Measurements from ENCODE around the gene DYNLL1.
A peak's percentile ranks its signal among the peaks of the same experiment; 100 is the strongest.
"Not testable (repeated sequence)": the region's sequence is repeated elsewhere in the genome, so short reads cannot be mapped to it uniquely, and the experiment has no call there.

The DYNLL1 gene

DNA sequence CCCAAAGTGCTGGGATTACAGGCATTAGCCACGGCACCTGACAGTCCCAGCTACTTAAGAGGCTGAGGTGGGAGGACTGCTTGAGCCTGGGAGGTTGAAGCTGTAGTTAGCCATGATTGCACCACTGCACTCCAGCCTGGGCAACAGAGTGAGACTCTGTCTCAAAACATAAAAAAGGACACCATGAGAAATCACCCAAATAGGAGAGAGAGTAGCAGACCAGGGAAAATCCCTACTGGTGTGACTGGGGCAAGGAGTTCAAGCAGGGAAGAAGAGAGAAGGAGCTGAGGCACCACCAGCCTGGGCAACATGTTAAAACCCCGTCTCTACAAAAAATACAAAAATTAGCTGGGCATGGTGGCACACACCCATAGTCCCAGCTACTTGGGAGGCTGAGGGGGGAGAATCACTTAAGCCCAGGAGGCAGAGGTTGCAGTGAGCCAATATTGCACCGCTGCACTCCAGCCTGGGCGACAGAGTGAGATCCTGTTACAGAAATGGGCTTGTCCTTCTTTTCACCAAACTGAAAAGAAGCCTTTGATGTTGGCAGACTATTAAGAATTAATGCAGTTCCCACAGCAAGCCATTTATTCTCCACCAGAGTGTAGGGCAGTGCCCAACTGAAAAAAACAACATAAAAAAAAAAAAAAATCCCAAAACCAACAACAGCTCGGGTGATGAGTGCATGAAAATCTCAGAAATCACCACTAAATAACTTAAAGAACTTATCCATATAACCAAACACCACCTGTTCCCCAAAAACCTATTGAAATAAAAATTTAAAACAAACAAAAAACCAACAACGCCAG is 21.9 kb upstream of the DYNLL1 start:
- DNase-seq (ENCODE audit: extremely low read depth in 1 of 2, low read depth in 1 of 2), result no peak

DNA sequence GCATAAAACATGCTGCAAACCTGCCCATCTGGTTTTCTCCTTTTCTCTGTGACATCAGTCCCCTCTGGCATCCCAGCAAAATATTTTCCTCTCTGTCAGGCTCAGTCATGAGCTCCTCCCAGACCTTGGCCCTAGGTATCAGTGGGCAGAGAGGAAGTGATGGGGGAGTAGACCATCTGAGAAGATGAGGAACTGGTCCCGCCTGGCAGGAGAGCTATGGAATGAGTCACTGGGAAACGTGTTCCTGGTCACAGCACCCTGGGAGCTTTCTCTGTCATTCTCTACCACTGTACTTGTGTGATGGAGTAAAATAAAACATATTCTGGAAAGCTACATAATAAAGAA is 21.3 kb upstream of the DYNLL1 start:
- DNase-seq (ENCODE audit: extremely low read depth in 1 of 2, low read depth in 1 of 2), result no peak

GRCh38 chr12:120475643-120476042 is 20.3 kb upstream of the DYNLL1 start:
- DNase-seq (ENCODE audit: extremely low read depth in 1 of 2, low read depth in 1 of 2), result no peak

DNA sequence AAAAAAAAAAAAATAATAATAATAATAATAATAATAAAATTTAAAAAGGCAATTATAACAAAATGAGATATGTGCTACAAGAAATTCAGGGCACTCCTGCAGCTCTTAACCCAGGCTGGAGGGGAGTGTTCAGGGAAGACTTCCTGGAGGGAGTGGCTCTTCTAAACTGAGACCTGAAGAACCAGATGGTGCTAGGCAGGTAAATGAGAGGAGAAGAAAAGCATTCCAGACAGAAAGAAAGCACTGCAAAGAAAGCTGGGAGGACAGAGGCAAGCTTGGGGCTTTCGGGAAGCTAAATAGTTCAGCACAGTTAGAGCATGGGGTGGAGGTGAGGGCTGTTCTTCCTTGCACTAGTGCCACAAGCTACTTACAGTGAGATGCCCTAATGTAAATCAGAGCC is 16.5 kb upstream of the DYNLL1 start:
- no peak for DNase-seq (ENCODE audit: extremely low read depth in 1 of 2, low read depth in 1 of 2)

DNA sequence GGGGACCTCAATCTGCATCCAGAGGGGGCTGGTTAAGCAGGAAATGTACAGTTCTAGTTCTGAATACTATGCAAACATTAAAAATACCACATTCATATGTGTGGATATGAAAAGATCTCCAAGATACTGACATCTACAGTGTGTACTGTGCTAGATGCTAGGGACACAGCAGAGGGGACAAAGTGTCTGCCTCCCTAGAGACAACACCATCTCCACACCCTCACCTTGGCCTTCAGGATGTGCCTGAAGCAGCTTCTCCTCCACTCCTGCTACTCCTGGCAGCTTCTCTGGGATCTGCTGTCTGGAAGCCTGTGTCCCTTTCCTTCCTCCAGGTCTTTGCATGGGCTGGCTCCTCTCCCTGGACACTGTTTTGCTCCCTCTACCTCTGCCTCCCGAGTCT is 15.7 kb upstream of the DYNLL1 start:
- DNase-seq (ENCODE audit: extremely low read depth in 1 of 2, low read depth in 1 of 2), result no peak

GRCh38 chr12:120481022-120481767 is 14.7 kb upstream of the DYNLL1 start:
- no peak for DNase-seq (ENCODE audit: extremely low read depth in 1 of 2, low read depth in 1 of 2)

GRCh38 chr12:120483621-120484020 is 12.3 kb upstream of the DYNLL1 start:
- no peak for DNase-seq (ENCODE audit: extremely low read depth in 1 of 2, low read depth in 1 of 2)

DNA sequence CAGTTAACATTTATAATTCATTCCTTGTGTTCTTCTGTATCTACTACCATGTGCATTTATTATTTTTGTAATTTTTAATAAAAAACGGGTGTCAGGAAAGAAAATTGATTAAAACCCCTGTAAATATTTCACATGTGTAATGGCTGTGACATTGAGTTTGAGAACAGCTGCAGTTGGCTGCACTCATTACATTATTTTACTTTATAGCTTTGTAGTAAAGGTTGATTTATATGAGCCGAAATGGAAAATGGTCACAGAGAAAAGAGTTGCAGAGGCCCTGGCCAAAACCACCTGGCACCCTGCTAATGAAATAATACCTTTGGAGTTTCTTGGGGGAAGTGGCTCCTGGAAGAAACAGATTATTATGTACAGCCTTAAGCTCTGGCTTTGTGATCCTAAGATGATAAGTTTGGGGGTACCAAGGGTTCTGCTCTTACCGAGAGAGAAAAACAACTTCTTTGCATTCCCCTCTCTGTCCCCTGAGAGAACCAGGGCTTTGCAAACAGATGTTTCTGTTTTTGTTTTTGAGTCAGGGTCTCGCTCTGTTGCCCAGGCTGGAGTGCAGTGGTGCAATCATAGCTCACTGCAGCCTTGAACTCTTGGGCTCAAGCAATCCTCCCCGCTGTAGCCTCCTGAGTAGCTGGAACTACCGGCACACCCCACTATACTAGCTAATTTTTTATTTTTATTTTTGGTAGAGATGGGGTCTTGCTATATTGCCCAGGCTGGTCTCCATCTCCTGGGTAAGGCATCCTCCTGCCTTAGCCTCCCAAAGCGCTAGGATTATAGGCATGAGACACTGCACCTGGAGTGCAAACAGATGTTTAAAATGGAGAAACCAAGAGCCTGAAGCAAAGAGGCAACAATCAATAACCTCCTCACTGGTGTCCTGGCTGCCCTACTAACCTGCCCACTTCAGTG is 9.7 kb upstream of the DYNLL1 start:
- no peak for DNase-seq (ENCODE audit: extremely low read depth in 1 of 2, low read depth in 1 of 2)

GRCh38 chr12:120487552-120487951 is 8.4 kb upstream of the DYNLL1 start:
- not testable (repeated sequence) for DNase-seq (ENCODE audit: extremely low read depth in 1 of 2, low read depth in 1 of 2)

DNA sequence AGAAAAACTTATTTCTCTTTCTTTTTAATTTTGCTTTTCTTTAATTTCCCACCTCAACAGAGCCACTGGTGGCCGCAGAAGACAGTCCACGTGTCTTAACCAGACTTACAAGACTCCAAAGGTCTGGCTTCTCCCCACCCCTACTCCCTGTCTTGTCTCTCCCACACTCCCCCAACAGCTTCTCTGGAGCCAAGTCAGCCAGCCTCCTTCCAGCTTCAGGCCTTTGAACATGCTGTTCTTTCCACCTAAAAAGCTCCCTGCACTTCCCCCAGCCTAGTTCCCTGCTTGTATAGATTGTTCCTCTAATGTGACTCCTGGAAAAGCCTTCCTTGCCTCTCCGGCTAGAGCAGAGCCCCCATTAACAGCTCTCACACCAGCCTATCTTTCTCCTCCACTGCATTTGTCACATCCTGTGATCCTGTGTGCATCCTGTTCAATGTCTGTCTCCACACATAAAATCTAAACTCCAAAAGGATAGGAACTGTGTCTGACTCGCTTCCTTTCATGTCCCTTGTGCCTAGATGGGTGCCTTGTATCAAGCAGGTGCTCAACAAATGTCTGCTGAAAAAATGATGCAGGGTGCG is 7.8 kb upstream of the DYNLL1 start:
- DNase-seq (ENCODE audit: extremely low read depth in 1 of 2, low read depth in 1 of 2), result no peak

DNA sequence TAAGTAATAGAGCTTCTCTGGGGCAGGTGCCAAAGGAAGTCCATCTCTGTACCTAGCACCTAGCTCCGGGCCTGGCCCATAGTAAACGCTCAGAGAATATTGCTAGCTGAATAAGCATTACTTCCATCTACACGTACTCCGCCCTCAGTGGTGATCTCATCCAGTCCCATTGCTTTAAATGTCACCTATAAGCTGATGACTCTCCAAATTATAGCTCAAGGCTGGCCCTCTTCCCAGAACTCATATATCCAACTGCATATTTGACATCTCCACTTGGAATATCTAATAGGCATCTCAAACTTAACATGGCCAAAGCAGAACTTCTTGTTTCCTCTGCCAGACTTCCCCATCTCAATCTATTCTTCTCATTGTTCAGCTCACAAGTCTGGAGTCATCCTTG is 6.9 kb upstream of the DYNLL1 start:
- no peak for DNase-seq (ENCODE audit: extremely low read depth in 1 of 2, low read depth in 1 of 2)

- DNase-seq (ENCODE audit: extremely low read depth in 1 of 2, low read depth in 1 of 2), result no peak
Observed at GRCh38 chr12:120490325-120490724, 5.6 kb upstream of the DYNLL1 start.

GRCh38 chr12:120490833-120491512 is 4.9 kb upstream of the DYNLL1 start:
- no peak for DNase-seq (ENCODE audit: extremely low read depth in 1 of 2, low read depth in 1 of 2)

DNA sequence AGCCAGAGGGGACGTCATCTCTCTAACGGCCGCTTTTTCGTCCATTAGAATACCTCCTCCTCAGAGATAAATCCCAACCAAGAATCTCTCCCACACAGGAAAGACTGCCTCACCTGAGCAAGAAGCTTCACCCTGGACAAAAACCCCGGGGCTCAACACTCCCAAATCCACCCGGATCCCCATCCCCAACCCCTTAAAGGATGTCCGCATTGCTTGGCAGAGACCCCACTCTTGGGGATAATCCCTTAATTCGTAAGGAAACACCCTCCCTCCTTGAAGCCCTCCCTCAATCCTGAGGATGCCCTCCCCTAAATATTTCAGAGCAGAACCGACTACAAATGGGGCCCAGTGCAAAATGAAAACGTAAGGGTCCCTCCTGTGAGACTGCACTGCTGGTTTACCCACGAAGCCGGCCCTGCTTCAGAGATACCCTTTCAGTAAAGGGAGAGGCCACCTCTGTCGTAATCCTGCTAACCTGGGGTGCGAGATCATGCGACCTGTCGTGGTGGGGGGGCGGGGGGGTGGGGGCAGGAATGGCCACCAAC is 655 bp upstream of the DYNLL1 start:
- no peak for DNase-seq (ENCODE audit: extremely low read depth in 1 of 2, low read depth in 1 of 2)

GRCh38 chr12:120496413-120497340 is 764 bp downstream of the DYNLL1 start:
- peak; percentile 16 to 33 for DNase-seq (ENCODE audit: extremely low read depth in 1 of 2, low read depth in 1 of 2)

DNA sequence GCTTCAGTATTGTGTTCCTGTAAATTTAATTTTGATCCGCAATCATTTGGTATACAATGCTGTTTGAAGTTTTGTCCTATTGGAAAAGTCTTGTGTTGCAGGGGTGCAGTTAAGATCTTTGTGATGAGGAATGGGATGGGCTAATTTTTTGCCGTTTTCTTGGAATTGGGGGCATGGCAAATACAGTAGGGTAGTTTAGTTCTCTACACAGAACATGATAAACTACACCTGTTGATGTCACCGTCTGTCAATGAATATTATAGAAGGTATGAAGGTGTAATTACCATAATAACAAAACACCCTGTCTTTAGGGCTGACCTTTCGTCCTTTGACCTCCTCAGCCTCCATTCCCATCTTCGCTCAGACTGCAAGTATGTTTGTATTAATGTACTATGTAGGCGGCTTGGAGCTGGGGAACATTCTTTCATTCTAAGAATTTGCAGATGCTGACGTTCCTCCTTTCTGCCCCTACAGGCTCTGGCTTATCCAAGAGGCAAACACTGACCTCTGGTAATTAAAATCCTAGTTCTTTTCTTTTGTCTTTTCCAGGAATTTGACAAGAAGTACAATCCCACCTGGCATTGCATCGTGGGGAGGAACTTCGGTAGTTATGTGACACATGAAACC is 1.7 kb downstream of the DYNLL1 start:
- no peak for DNase-seq (ENCODE audit: extremely low read depth in 1 of 2, low read depth in 1 of 2)

GRCh38 chr12:120498870-120499515 is 3.1 kb downstream of the DYNLL1 start:
- no peak for DNase-seq (ENCODE audit: extremely low read depth in 1 of 2, low read depth in 1 of 2)

GRCh38 chr12:120500581-120500980 is 4.7 kb downstream of the DYNLL1 start:
- DNase-seq (ENCODE audit: extremely low read depth in 1 of 2, low read depth in 1 of 2), result no peak

Data from activated CD8-positive, alpha-beta memory T cell treated with anti-CD3 and anti-CD28 coated beads for 1 hour (primary cell).